DOHH2 (cell line): Measurements from ENCODE around the gene TFPT.

Experiments used
- H3F3A ChIP-seq: fragments of 200-600 bp; sonication (generic), shearing (Covaris generic); 2 replicates; pipeline ENCODE4 v1.6.0; 2016; ENCODE audit warnings: antibody characterized with exemption, mild to moderate bottlenecking; ENCODE audit not compliant: control insufficient read depth, insufficient read depth
- H3K27ac ChIP-seq: fragments of 200-600 bp; sonication (generic); 2 replicates; pipeline ENCODE4 v1.5.1; 2014; ENCODE audit warnings: low read depth, mild to moderate bottlenecking, low read length, moderate library complexity
- H3K27me3 ChIP-seq: fragments of 200-600 bp; sonication (generic); 2 replicates; pipeline ENCODE4 v1.6.1; 2014; ENCODE audit warnings: mild to moderate bottlenecking, low read length, mixed read lengths; ENCODE audit not compliant: control insufficient read depth
- H3K36me3 ChIP-seq: fragments of 200-600 bp; sonication (generic); 2 replicates; pipeline ENCODE4 v1.6.1; 2014; ENCODE audit warnings: mild to moderate bottlenecking, low read length, moderate library complexity, mixed read lengths; ENCODE audit not compliant: control insufficient read depth
- H3K4me1 ChIP-seq: fragments of 200-600 bp; sonication (generic); 2 replicates; pipeline ENCODE4 v1.6.1; 2014; ENCODE audit warnings: mild to moderate bottlenecking, low read length, mixed read lengths; ENCODE audit not compliant: control insufficient read depth
- H3K4me2 ChIP-seq: fragments of 200-600 bp; sonication (generic); 2 replicates; pipeline ENCODE4 v1.6.0; 2014; ENCODE audit warnings: mild to moderate bottlenecking, low read length, moderate library complexity
- H3K4me3 ChIP-seq: fragments of 200-600 bp; sonication (generic); 2 replicates; pipeline ENCODE4 v1.5.1; 2014; ENCODE audit warnings: mild to moderate bottlenecking, low read length, mixed read lengths
- H3K79me2 ChIP-seq: fragments of 200-600 bp; sonication (generic); 2 replicates; pipeline ENCODE4 v1.6.1; 2014; ENCODE audit warnings: mild to moderate bottlenecking, low read length, mixed read lengths; ENCODE audit not compliant: control insufficient read depth
- H3K9me2 ChIP-seq: fragments of 200-600 bp; sonication (generic); replicated peaks from 2 replicates; pipeline ENCODE4 v1.6.1; 2014; ENCODE audit warnings: mild to moderate bottlenecking, low read length, mixed read lengths; ENCODE audit not compliant: control insufficient read depth
- H3K9me3 ChIP-seq: fragments of 200-600 bp; sonication (generic); 2 replicates; pipeline ENCODE4 v1.6.1; 2014; ENCODE audit warnings: antibody characterized with exemption, low read length, mixed read lengths; ENCODE audit not compliant: control insufficient read depth, insufficient read depth
- H4K20me1 ChIP-seq: fragments of 200-600 bp; sonication (generic); 2 replicates; pipeline ENCODE4 v1.6.0; 2014; ENCODE audit warnings: low read depth, mild to moderate bottlenecking, antibody characterized with exemption, low read length, moderate library complexity; ENCODE audit not compliant: control insufficient read depth, insufficient read depth
- EZH2phosphoT487 ChIP-seq: fragments of 200-600 bp; sonication (generic); IDR thresholded peaks from 2 replicates; pipeline ENCODE4 v1.6.1; 2017; ENCODE audit warnings: borderline replicate concordance, mild to moderate bottlenecking, antibody characterized with exemption, low read length, moderate library complexity, mixed read lengths
- TF ChIP-seq, protein P1 (sequence below): fragments of 200-600 bp; sonication (generic); IDR thresholded peaks from one replicate; pipeline ENCODE4 v1.5.1; 2014; ENCODE audit warnings: antibody characterized with exemption, mild to moderate bottlenecking, low read depth, low read length; ENCODE audit not compliant: poor library complexity, severe bottlenecking

TFPT gene, protein sequence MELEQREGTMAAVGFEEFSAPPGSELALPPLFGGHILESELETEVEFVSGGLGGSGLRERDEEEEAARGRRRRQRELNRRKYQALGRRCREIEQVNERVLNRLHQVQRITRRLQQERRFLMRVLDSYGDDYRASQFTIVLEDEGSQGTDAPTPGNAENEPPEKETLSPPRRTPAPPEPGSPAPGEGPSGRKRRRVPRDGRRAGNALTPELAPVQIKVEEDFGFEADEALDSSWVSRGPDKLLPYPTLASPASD

DNA sequence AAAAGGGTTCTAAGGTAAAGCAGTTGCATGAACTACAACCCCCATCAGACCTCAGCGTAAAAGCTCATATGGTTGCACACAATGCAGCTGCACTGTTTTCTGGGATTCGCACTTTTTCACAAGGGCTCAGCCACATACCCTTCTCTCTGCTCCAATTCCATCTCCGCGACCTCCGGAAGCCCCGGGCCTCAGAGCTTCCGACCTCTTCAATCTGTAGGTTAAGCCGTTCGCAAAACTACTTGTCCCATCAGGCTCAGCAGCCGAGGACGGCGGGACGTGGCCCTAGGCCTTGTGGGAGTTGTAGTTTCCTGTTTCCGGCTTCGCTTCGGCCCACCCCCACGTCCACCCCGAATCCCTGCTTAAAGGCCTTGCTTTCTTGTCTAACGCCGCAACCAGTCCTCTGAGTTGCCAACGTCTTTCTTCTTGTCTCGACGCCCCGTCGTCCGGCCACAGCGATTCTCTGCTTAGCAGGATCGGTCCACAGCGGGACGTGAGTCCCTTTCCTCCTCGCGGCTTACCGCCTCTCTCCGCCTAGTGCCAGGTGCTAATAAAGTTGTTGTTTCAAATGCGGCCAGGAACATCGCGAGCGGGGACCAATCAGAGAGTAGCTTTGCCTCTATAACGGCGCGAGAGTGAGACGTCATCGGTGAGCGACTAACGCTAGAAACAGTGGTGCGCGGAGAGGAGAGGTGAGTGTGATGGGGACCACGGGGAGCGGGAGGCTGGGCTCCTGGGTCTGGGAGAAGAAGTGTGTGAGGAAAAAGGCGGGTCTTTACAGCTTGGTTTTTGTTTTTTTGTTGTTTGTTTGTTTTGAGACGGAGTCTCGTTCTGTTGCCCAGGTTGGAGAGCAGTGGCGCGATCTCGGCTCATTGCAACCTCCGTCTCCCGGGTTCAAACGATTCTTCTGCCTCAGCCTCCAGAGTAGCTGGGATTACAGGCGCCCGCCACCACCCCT is at the start of gene TFPT, which contains the start of gene PRPF31:
Gene TFPT (minus strand): TSS at position 549 of the 955 bp plus-strand sequence. CDS start 388 bp downstream, at position 161.
Gene PRPF31 (plus strand): TSS at position 646 of the 955 bp plus-strand sequence. CDS start 2,525 bp downstream, outside the sequence.
- Histone ChIP-seq H3K27ac (peak within 1 kb of the TSS; percentile 67), H3K4me1 (peaks cover 16% of the 10 kb centered on the region), H3K4me2 (peak within 1 kb of the TSS; percentile 90), H3F3A (no peaks in the 10 kb centered on the region; the same call in 1 of the 2 replicates), H3K4me3 (peak within 1 kb of the TSS; percentile 95), H3K27me3 (no peaks in the 10 kb centered on the region), H3K9me3 (no peaks in the 10 kb centered on the region), H3K36me3 (peaks cover 29% of the 10 kb centered on the region), H4K20me1 (no peaks in the 10 kb centered on the region), H3K9me2 (no peaks in the 10 kb centered on the region), H3K79me2 (peaks cover 49% of the 10 kb centered on the region)
- no peak for TF ChIP-seq EZH2phosphoT487
- TF ChIP-seq, protein P1, sequence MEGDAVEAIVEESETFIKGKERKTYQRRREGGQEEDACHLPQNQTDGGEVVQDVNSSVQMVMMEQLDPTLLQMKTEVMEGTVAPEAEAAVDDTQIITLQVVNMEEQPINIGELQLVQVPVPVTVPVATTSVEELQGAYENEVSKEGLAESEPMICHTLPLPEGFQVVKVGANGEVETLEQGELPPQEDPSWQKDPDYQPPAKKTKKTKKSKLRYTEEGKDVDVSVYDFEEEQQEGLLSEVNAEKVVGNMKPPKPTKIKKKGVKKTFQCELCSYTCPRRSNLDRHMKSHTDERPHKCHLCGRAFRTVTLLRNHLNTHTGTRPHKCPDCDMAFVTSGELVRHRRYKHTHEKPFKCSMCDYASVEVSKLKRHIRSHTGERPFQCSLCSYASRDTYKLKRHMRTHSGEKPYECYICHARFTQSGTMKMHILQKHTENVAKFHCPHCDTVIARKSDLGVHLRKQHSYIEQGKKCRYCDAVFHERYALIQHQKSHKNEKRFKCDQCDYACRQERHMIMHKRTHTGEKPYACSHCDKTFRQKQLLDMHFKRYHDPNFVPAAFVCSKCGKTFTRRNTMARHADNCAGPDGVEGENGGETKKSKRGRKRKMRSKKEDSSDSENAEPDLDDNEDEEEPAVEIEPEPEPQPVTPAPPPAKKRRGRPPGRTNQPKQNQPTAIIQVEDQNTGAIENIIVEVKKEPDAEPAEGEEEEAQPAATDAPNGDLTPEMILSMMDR, result no peak

DNA sequence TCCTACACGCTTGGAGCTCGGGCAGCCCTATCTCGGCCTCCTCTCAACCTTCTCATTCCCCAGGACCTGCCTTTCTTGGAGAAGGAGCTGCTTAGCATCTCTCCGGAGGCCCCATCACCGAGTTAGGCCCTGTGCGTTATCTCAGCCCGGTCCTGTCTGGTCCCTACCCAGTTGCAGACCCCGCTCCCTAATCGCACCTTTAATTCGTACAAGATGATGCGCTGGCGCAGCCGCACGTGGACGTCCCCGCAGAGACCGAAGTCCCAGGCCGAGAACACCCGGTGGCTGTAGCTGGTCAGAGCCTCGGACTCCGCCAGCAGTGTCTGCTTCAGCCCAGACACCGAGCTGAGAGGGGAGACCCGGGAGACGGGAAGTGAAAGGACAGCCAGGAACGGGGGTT is 49.8 kb upstream of the TFPT start:
- Histone ChIP-seq H3K4me2 (no peak overlapping the region), H3K9me2 (no peaks in the 10 kb centered on the region), H3K27me3 (no peaks in the 10 kb centered on the region), H4K20me1 (peaks cover 5% of the 10 kb centered on the region), H3F3A (no peaks in the 10 kb centered on the region), H3K9me3 (no peaks in the 10 kb centered on the region), H3K4me1 (peaks cover 26% of the 10 kb centered on the region), H3K79me2 (peaks cover 13% of the 10 kb centered on the region), H3K4me3 (no peak overlapping the region), H3K27ac (no peak overlapping the region), H3K36me3 (no peaks in the 10 kb centered on the region; the same call in 1 of the 2 replicates)
- TF ChIP-seq EZH2phosphoT487, result no peak
- TF ChIP-seq, protein P1, result no peak

DNA sequence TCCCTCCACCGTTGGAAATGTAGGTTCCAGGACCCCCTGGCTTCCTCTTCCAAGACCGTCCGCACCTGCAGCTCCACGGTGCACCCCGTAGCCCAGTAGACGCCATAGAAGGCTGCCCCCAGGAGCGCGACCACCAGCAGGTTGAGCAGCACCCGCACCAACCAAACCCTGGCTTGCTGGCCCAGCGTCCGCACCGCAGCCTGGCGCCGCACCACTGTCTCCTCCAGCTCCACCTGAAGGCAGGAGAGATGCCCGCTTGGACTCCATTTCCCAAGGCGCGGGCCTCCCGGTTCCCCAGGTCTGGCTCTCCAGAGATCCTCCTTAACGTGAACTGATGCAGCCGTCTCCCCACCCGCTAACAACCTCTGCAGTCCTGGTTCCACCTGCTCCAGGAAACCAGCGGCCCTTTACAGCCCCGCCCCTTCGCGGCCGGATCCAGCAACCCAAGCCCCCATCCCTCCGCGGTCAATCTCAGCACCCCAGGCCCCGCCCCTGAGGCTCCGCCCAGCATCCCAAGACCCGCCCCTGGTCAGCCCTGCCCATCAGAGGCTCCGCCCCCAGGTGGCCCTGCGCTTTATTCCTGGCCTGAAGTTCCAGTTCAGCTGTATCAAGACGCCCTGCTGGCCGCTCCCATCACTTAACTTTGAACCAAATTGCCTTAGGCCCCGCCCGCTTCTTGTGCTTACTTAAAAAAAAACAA is 49.1 kb upstream of the TFPT start:
- no peaks in the 10 kb centered on the region for H3K27me3 ChIP-seq
- no peak overlapping the region for H3K4me2 ChIP-seq
- no peak overlapping the region for H3K4me3 ChIP-seq
- no peak overlapping the region for H3K27ac ChIP-seq
- H3K79me2 ChIP-seq, result peaks cover 15% of the 10 kb centered on the region
- no peaks in the 10 kb centered on the region for H3K9me3 ChIP-seq
- no peaks in the 10 kb centered on the region for H3K9me2 ChIP-seq
- no peaks in the 10 kb centered on the region; the same call in 1 of the 2 replicates for H3K36me3 ChIP-seq
- TF ChIP-seq, protein P1, result no peak
- TF ChIP-seq EZH2phosphoT487, result no peak
- H3F3A ChIP-seq, result no peaks in the 10 kb centered on the region
- peaks cover 5% of the 10 kb centered on the region for H4K20me1 ChIP-seq
- peaks cover 26% of the 10 kb centered on the region for H3K4me1 ChIP-seq
